ENCODE measurements around the gene RBFOX1. TPM values are rescaled to one million over a fixed set of nuclear protein-coding genes. Genes with fewer than 3 reads are reported as not detected.

Gene RBFOX1
- polyA plus RNA-seq, 1 of the 3 experiments (the other 2 are of a cell fraction): not detected

GRCh38 chr16:7398536-7398935 is 65.9 kb downstream of the RBFOX1 start:
- Histone ChIP-seq H3K4me2 (no peak overlapping the region), H3K4me3 (ENCODE audit: low read depth in 2 of 2, low read length in 1 of 2) (no peak overlapping the region), H2AFZ (ENCODE audit: low read depth) (no peak overlapping the region), H3K9me3 (no peaks in the 10 kb centered on the region), H3K27me3 (ENCODE audit: insufficient read depth) (no peaks in the 10 kb centered on the region), H3K9ac (no peak overlapping the region), H3K27ac (ENCODE audit: low read depth in 2 of 2, low read length in 1 of 2) (no peak overlapping the region), H3K9me2 (no peaks in the 10 kb centered on the region), H3K36me3 (replicated peaks in 1 of 2; ENCODE audit: control insufficient read depth in 1 of 2, insufficient read depth in 2 of 2, low read length in 1 of 2) (no peaks in the 10 kb centered on the region), H3K79me2 (ENCODE audit: insufficient read depth) (no peaks in the 10 kb centered on the region), H4K20me1 (ENCODE audit: insufficient read depth) (no peaks in the 10 kb centered on the region), H3F3A (replicated peaks; ENCODE audit: insufficient read depth) (no peaks in the 10 kb centered on the region), H3K4me1 (ENCODE audit: control insufficient read depth in 1 of 2, insufficient read depth in 2 of 2, low read depth in 1 of 2, low read length in 1 of 2) (no peaks in the 10 kb centered on the region; a peak in 2 of 4 replicates)
- CTCF ChIA-PET: no interaction called here
- TF ChIP-seq EP300 (IDR thresholded peaks at IDR 0.05; ENCODE audit: borderline replicate concordance in 1 of 2, low read depth in 1 of 2, low read length in 1 of 2) (no peak), RXRA (IDR thresholded peaks at IDR 0.05; ENCODE audit: borderline replicate concordance, low read depth) (no peak), POLR2AphosphoS5 (IDR thresholded peaks at IDR 0.05; ENCODE audit: low read depth, low read length) (no peak), USF1 (IDR thresholded peaks at IDR 0.05; ENCODE audit: borderline replicate concordance, low read depth) (no peak), REST (IDR thresholded peaks at IDR 0.05; ENCODE audit: low read depth, low read length) (no peak), NRF1 (IDR thresholded peaks at IDR 0.05; ENCODE audit: low read depth, low read length) (no peak), FOSL2 (IDR thresholded peaks at IDR 0.05; ENCODE audit: borderline replicate concordance, low read depth) (no peak), TEAD4 (IDR thresholded peaks at IDR 0.05; ENCODE audit: borderline replicate concordance, insufficient read depth) (no peak), MAX (IDR thresholded peaks at IDR 0.05; ENCODE audit: low read depth) (no peak), RFX5 (IDR thresholded peaks at IDR 0.05; ENCODE audit: low read length) (no peak), GATA2 (CRISPR knock-in tag; IDR thresholded peaks at IDR 0.05) (no peak)
- POLR2A ChIA-PET: no interaction called here
- 42% methylated on average over 4 of the region's 4 CpGs for WGBS (ENCODE audit: low lambda C conversion rate)
- no peak for DNase-seq

GRCh38 chr16:7399296-7399695 is 66.7 kb downstream of the RBFOX1 start:
- DNase-seq: no peak
- 57% methylated on average over 7 of the region's 7 CpGs for WGBS (ENCODE audit: low lambda C conversion rate)
- no peaks in the 10 kb centered on the region for H3K79me2 ChIP-seq (ENCODE audit: insufficient read depth)
- no peaks in the 10 kb centered on the region for H3F3A ChIP-seq (replicated peaks; ENCODE audit: insufficient read depth)
- CTCF ChIA-PET: interaction anchor here (1.1 kb wide), 1 partner anchor 12 kb away, joined by 5 read pairs; no protein-coding TSS in a partner anchor
- no peak overlapping the region for H3K27ac ChIP-seq (ENCODE audit: low read depth in 2 of 2, low read length in 1 of 2)
- H4K20me1 ChIP-seq (ENCODE audit: insufficient read depth): no peaks in the 10 kb centered on the region
- no peaks in the 10 kb centered on the region for H3K36me3 ChIP-seq (replicated peaks in 1 of 2; ENCODE audit: control insufficient read depth in 1 of 2, insufficient read depth in 2 of 2, low read length in 1 of 2)
- no peaks in the 10 kb centered on the region; a peak in 2 of 4 replicates for H3K4me1 ChIP-seq (ENCODE audit: control insufficient read depth in 1 of 2, insufficient read depth in 2 of 2, low read depth in 1 of 2, low read length in 1 of 2)
- no peaks in the 10 kb centered on the region for H3K9me2 ChIP-seq
- no peak overlapping the region for H3K4me2 ChIP-seq
- H3K27me3 ChIP-seq (ENCODE audit: insufficient read depth): no peaks in the 10 kb centered on the region
- POLR2A ChIA-PET: no interaction called here
- no peak overlapping the region for H2AFZ ChIP-seq (ENCODE audit: low read depth)
- no peaks in the 10 kb centered on the region for H3K9me3 ChIP-seq
- no peak overlapping the region for H3K4me3 ChIP-seq (ENCODE audit: low read depth in 2 of 2, low read length in 1 of 2)
- no peak overlapping the region for H3K9ac ChIP-seq
- no peak for TF ChIP-seq RXRA (IDR thresholded peaks at IDR 0.05; ENCODE audit: borderline replicate concordance, low read depth)
- TF ChIP-seq MAX (IDR thresholded peaks at IDR 0.05; ENCODE audit: low read depth): no peak
- no peak for TF ChIP-seq REST (IDR thresholded peaks at IDR 0.05; ENCODE audit: low read depth, low read length)
- no peak for TF ChIP-seq EZH2phosphoT487 (IDR thresholded peaks at IDR 0.05; ENCODE audit: borderline replicate concordance, low read depth)
- TF ChIP-seq PBX3 (IDR thresholded peaks at IDR 0.05): no peak
- no peak for TF ChIP-seq TCF12 (IDR thresholded peaks at IDR 0.05)
- TF ChIP-seq USF2 (IDR thresholded peaks at IDR 0.05; ENCODE audit: borderline replicate concordance, low read depth, low read length): no peak
- TF ChIP-seq NRF1 (IDR thresholded peaks at IDR 0.05; ENCODE audit: low read depth, low read length): no peak

All from SK-N-SH (cell line).